H1 (cell line): ENCODE measurements around the gene ARHGAP26. TPM values are rescaled to one million over a fixed set of nuclear protein-coding genes. Genes with fewer than 3 reads are reported as not detected.

Experiments
- CTCF ChIA-PET: fragments of 300-600 bp; sonication (Branson Sonifier 250); formaldehyde crosslinking; loops from one replicate; lab custom pipeline; 2021; ENCODE audit not compliant: partially characterized antibody; lab: Charles Lee
- POLR2A ChIA-PET: fragments of 300-600 bp; sonication (Branson Sonifier 250); formaldehyde crosslinking; loops from one replicate; lab custom pipeline; 2021; ENCODE audit warnings: inconsistent platforms; ENCODE audit not compliant: partially characterized antibody; lab: Charles Lee
- DNase-seq, 2 experiments: peaks; one replicate each; pipeline versions ENCODE4 v3.0.0 to v3.0.0-alpha.2; 2010 to 2022; ENCODE audit warnings: low spot score in 2 of 2, low read depth in 1 of 2, mixed read lengths in 1 of 2
- FAIRE-seq: peaks from 2 replicates; lab custom pipeline; 2011; peaks lifted over from hg19 to GRCh38; lab: Jason Lieb, UNC
- H2AFZ ChIP-seq: 2 replicates; pipeline ENCODE4 v1.8.1; 2012; ENCODE audit warnings: low read length, inconsistent platforms
- H2AK5ac ChIP-seq: 2 replicates; pipeline ENCODE4 v1.6.1; 2013; ENCODE audit warnings: low read depth, low read length
- H2BK120ac ChIP-seq: replicated peaks from 2 replicates; pipeline ENCODE3; 2013; ENCODE audit warnings: low read depth, low read length, inconsistent platforms
- H2BK12ac ChIP-seq: 2 replicates; pipeline ENCODE4 v1.6.1; 2013; ENCODE audit warnings: low read depth, low read length
- H2BK15ac ChIP-seq: 2 replicates; pipeline ENCODE4 v1.6.1; 2013; ENCODE audit warnings: low read length
- H2BK20ac ChIP-seq: 2 replicates; pipeline ENCODE4 v1.6.1; 2013; ENCODE audit warnings: low read length
- H2BK5ac ChIP-seq: 2 replicates; pipeline ENCODE4 v1.6.1; 2013; ENCODE audit warnings: low read depth, low read length
- H3K14ac ChIP-seq: 2 replicates; pipeline ENCODE4 v1.6.1; 2013; ENCODE audit warnings: inconsistent platforms; ENCODE audit not compliant: insufficient read length
- H3K18ac ChIP-seq: 2 replicates; pipeline ENCODE4 v1.6.1; 2013; ENCODE audit warnings: low read length; ENCODE audit errors: extremely low read depth
- H3K23ac ChIP-seq: 2 replicates; pipeline ENCODE4 v1.6.1; 2013; ENCODE audit warnings: inconsistent platforms; ENCODE audit not compliant: insufficient read length
- H3K23me2 ChIP-seq: 2 replicates; pipeline ENCODE4 v1.6.1; 2013; ENCODE audit warnings: low read depth, low read length
- H3K27ac ChIP-seq: 2 replicates; pipeline ENCODE4 v1.6.1; 2011; ENCODE audit warnings: low read depth, low read length, inconsistent platforms
- H3K27me3 ChIP-seq, 4 experiments: replicated peaks in 1 of 4; 1 replicate in 1 of 4; 2 replicates in 3 of 4; pipeline versions ENCODE4 v1.6.1 to v1.8.1; 2011 to 2013; ENCODE audit warnings: low read length in 3 of 4, mild to moderate bottlenecking in 3 of 4, inconsistent platforms in 2 of 4, mixed read lengths in 2 of 4, moderate library complexity in 1 of 4; ENCODE audit not compliant: control insufficient read depth in 3 of 4, insufficient read depth in 3 of 4; ENCODE audit errors: extremely low read depth in 1 of 4
- H3K36me3 ChIP-seq, 4 experiments: 2 replicates each; pipeline versions ENCODE4 v1.6.1 to v1.8.1; 2011 to 2013; ENCODE audit warnings: mild to moderate bottlenecking in 4 of 4, low read length in 3 of 4, moderate library complexity in 2 of 4, control low read depth in 1 of 4, inconsistent platforms in 1 of 4; ENCODE audit not compliant: insufficient read depth in 4 of 4, control insufficient read depth in 2 of 4
- H3K4ac ChIP-seq: replicated peaks from 2 replicates; pipeline ENCODE3; 2013; ENCODE audit warnings: low read length, low read depth, mixed read lengths, inconsistent platforms; ENCODE audit not compliant: insufficient read length
- H3K4me1 ChIP-seq, 4 experiments: replicated peaks in 1 of 4; 1 replicate in 1 of 4; 2 replicates in 3 of 4; pipeline versions ENCODE4 v1.6.1 to v1.8.1; 2011 to 2013; ENCODE audit warnings: low read length in 3 of 4, inconsistent platforms in 2 of 4, mixed read lengths in 1 of 4; ENCODE audit not compliant: insufficient read depth in 4 of 4, control insufficient read depth in 3 of 4
- H3K4me2 ChIP-seq, 2 experiments: 2 replicates each; pipeline versions ENCODE4 v1.6.1 to v1.8.1; 2011 to 2013; ENCODE audit warnings: low read depth in 2 of 2, low read length in 2 of 2, control low read depth in 1 of 2, inconsistent platforms in 1 of 2, mild to moderate bottlenecking in 1 of 2; ENCODE audit not compliant: insufficient read depth in 1 of 2
- H3K4me3 ChIP-seq, 4 experiments: fragments of 200-600, 300-600 bp in 1 of 4; sonication (generic), shearing (Covaris generic), sonication (Bioruptor Twin) in 1 of 4; 2 replicates each; pipeline versions ENCODE4 v1.5.1 to v1.8.1; 2011 to 2016; ENCODE audit warnings: low read length in 4 of 4, low read depth in 3 of 4, control low read depth in 2 of 4, inconsistent platforms in 2 of 4, mild to moderate bottlenecking in 2 of 4, mixed read lengths in 1 of 4, moderate library complexity in 1 of 4; ENCODE audit not compliant: insufficient read depth in 2 of 4; ENCODE audit errors: extremely low read depth in 1 of 4
- H3K56ac ChIP-seq: replicated peaks from 2 replicates; pipeline ENCODE3; 2013; ENCODE audit warnings: low read depth, mild to moderate bottlenecking, mixed read lengths, low read length, inconsistent platforms; ENCODE audit not compliant: insufficient read length
- H3K79me1 ChIP-seq: 2 replicates; pipeline ENCODE4 v1.6.1; 2013; ENCODE audit warnings: low read depth, low read length, control low read depth
- H3K79me2 ChIP-seq, 2 experiments: 2 replicates each; pipeline versions ENCODE4 v1.6.1 to v1.8.1; 2012 to 2013; ENCODE audit warnings: low read length in 2 of 2, mild to moderate bottlenecking in 2 of 2, inconsistent platforms in 1 of 2; ENCODE audit not compliant: insufficient read depth in 2 of 2, control insufficient read depth in 1 of 2
- H3K9ac ChIP-seq, 4 experiments: replicated peaks in 1 of 4; 1 replicate in 1 of 4; 2 replicates in 3 of 4; pipeline versions ENCODE4 v1.6.1 to v1.8.1; 2011 to 2013; ENCODE audit warnings: low read depth in 3 of 4, low read length in 3 of 4, control low read depth in 2 of 4, mild to moderate bottlenecking in 2 of 4, moderate library complexity in 2 of 4, inconsistent platforms in 1 of 4; ENCODE audit errors: extremely low read depth in 1 of 4
- H3K9me3 ChIP-seq, 2 experiments: 2 replicates each; pipeline versions ENCODE4 v1.6.1 to v1.8.1; 2012 to 2013; ENCODE audit warnings: mild to moderate bottlenecking in 2 of 2, moderate library complexity in 2 of 2, control low read depth in 1 of 2, inconsistent platforms in 1 of 2, low read depth in 1 of 2, low read length in 1 of 2, mixed read lengths in 1 of 2; ENCODE audit not compliant: insufficient read depth in 2 of 2
- H4K20me1 ChIP-seq, 2 experiments: replicated peaks in 1 of 2; 2 replicates each; pipeline versions ENCODE3 to v1.8.1; 2011 to 2013; ENCODE audit warnings: inconsistent platforms in 2 of 2, low read length in 2 of 2, mild to moderate bottlenecking in 1 of 2; ENCODE audit not compliant: insufficient read depth in 2 of 2, control insufficient read depth in 1 of 2
- H4K5ac ChIP-seq: 2 replicates; pipeline ENCODE4 v1.6.1; 2013; ENCODE audit warnings: low read length, low read depth, mixed read lengths, inconsistent platforms; ENCODE audit not compliant: insufficient read length
- H4K8ac ChIP-seq: 2 replicates; pipeline ENCODE4 v1.8.0; 2013; ENCODE audit warnings: mild to moderate bottlenecking, moderate library complexity, low read length, inconsistent platforms; ENCODE audit not compliant: insufficient read depth; ENCODE audit errors: extremely low read depth
- H4K91ac ChIP-seq: replicated peaks from 2 replicates; pipeline ENCODE3; 2013; ENCODE audit warnings: low read length, mixed read lengths, inconsistent platforms; ENCODE audit not compliant: insufficient read length
- BACH1 ChIP-seq: IDR thresholded peaks from 2 replicates; pipeline ENCODE4 v1.6.1; 2012; ENCODE audit warnings: low read length, improper control_type of control experiment
- BRCA1 ChIP-seq: IDR thresholded peaks from 2 replicates; pipeline ENCODE4 v1.6.1; 2012; ENCODE audit warnings: low read depth, low read length, improper control_type of control experiment
- CBX8 ChIP-seq: fragments of 300-800, 300-1000 bp; sonication (generic); IDR thresholded peaks from 2 replicates; pipeline ENCODE4 v1.7.1; 2016; ENCODE audit warnings: low read depth, low read length, borderline replicate concordance
- CEBPB ChIP-seq: IDR thresholded peaks from 2 replicates; pipeline ENCODE4 v1.6.1; 2012; ENCODE audit warnings: low read depth, low read length
- CTBP2 ChIP-seq: IDR thresholded peaks from 2 replicates; pipeline ENCODE4 v1.7.0; 2011; ENCODE audit warnings: borderline replicate concordance, mild to moderate bottlenecking, moderate library complexity, mixed read lengths, low read length; ENCODE audit not compliant: insufficient read depth, insufficient read length
- EP300 ChIP-seq, 2 experiments: IDR thresholded peaks; 1 replicate in 1 of 2; 2 replicates in 1 of 2; pipeline ENCODE4 v1.6.1; 2011 to 2012; ENCODE audit warnings: low read depth in 2 of 2, low read length in 2 of 2, mild to moderate bottlenecking in 2 of 2, borderline replicate concordance in 1 of 2, inconsistent platforms in 1 of 2, moderate library complexity in 1 of 2
- JUN ChIP-seq: IDR thresholded peaks from 2 replicates; pipeline ENCODE4 v1.6.1; 2011; ENCODE audit warnings: low read depth, mild to moderate bottlenecking, improper control_type of control experiment, low read length
- PHF8 ChIP-seq: fragments of 200-600 bp; sonication (generic); conservative IDR thresholded peaks from 2 replicates; pipeline ENCODE4 v1.7.1; 2012; ENCODE audit warnings: low read depth, mild to moderate bottlenecking, inconsistent platforms, low read length, moderate library complexity
- SIN3A ChIP-seq, 2 experiments: IDR thresholded peaks in 1 of 2; conservative IDR thresholded peaks in 1 of 2; 2 replicates each; pipeline ENCODE4 v1.6.1; 2011 to 2012; ENCODE audit warnings: low read length in 2 of 2, improper control_type of control experiment in 1 of 2, low read depth in 1 of 2, mild to moderate bottlenecking in 1 of 2
- SIX5 ChIP-seq: IDR thresholded peaks from 2 replicates; pipeline ENCODE4 v1.6.1; 2011; ENCODE audit warnings: mild to moderate bottlenecking, low read depth, low read length
- TAF1 ChIP-seq: IDR thresholded peaks from 2 replicates; pipeline ENCODE4 v1.6.1; 2011; ENCODE audit warnings: mild to moderate bottlenecking, low read depth, low read length
- ZNF274 ChIP-seq: IDR thresholded peaks from 2 replicates; pipeline ENCODE4 v1.7.0; 2012; ENCODE audit warnings: low read length, borderline replicate concordance; ENCODE audit errors: extremely low read depth
- WGBS, 2 experiments: shearing (Covaris generic) in 1 of 2; methylation state at CpG; one replicate each; pipeline versions ENCODE4 v1.1.6 to v1.1.7; 2013 to 2015; ENCODE audit warnings: low lambda C conversion rate in 2 of 2, mixed read lengths in 2 of 2, inconsistent platforms in 1 of 2, low coverage in 1 of 2, missing lambda C conversion rate in 1 of 2; ENCODE audit not compliant: insufficient replicate concordance in 2 of 2, insufficient coverage in 1 of 2, insufficient read length in 1 of 2; ENCODE audit errors: extremely low coverage in 1 of 2, missing lambda C conversion rate in 1 of 2; 5-methylcytosine and 5-hydroxymethylcytosine counted together
- polyA plus RNA-seq, 7 experiments: library from polyadenylated mRNA; depleted of rRNA in 3 of 7; stranded (reverse) in 5 of 7; unstranded in 2 of 7; fragments of >200 nt in 5 of 7; fragments of 200-250 nt in 2 of 7; gene quantifications; 1 replicate in 5 of 7; 2 replicates in 1 of 7; 4 replicates in 1 of 7; pipeline versions ENCODE4 v1.2.1 to v1.2.3, GENCODE V29; 2011 to 2013; ENCODE audit warnings: missing spikeins in 2 of 7, mixed read lengths in 2 of 7
- total RNA-seq: library from RNA; stranded (reverse); fragmentation: NEBNext Ultra II Directional; extraction: Animal tissue kit (Norgen Biotek cat#: 25700); gene quantifications from 2 replicates; pipeline ENCODE4 v1.2.1, GENCODE V29; 2021
- TF ChIP-seq, protein P1 (sequence below): IDR thresholded peaks from 2 replicates; pipeline ENCODE4 v1.6.1; 2011; ENCODE audit warnings: low read length, improper control_type of control experiment

ARHGAP26 gene
- total and polyA plus RNA-seq, 2 of the 8 experiments (the other 6 are each of a cell fraction or from before 2014, with no cell fraction given) = 7.1 to 24.8 TPM

DNA sequence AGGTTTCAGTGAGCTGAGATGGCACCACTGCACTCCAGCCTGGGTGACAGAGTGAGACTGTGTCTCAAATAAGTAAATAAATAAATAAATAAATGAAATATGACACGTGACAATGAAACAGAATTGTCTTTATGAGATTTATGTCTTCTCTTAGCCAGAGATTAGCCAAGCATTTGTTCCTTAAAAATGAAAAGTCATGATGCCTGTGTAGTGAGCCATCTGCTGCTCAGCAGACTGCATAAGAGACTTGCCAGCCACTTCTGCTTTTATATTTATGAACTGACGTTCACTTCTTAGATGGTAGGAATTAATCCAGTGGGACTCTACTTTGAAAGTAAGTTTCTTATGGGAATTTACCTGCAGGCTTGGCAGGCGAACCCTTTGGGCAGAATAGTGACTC lies 405.9 kb downstream of the ARHGAP26 start:
- ChIA-PET POLR2A (no interaction called here), CTCF (interaction anchor here (1.2 to 1.7 kb wide), 3 partner anchors 15 to 51 kb away, joined by 3 read pairs; no protein-coding TSS in a partner anchor)
- no peak for TF ChIP-seq BACH1
- TF ChIP-seq PHF8 = no peak
- TF ChIP-seq, protein P1, sequence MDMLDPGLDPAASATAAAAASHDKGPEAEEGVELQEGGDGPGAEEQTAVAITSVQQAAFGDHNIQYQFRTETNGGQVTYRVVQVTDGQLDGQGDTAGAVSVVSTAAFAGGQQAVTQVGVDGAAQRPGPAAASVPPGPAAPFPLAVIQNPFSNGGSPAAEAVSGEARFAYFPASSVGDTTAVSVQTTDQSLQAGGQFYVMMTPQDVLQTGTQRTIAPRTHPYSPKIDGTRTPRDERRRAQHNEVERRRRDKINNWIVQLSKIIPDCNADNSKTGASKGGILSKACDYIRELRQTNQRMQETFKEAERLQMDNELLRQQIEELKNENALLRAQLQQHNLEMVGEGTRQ = no peak
- no peak for TF ChIP-seq BRCA1
- TF ChIP-seq SIX5 = no peak
- no peak for TF ChIP-seq CTBP2
- no peak for TF ChIP-seq EP300 (IDR thresholded peaks at IDR 0.05; ENCODE audit: borderline replicate concordance in 1 of 2, low read depth in 2 of 2, low read length in 2 of 2)
- TF ChIP-seq TAF1 = no peak
- no peak for TF ChIP-seq ZNF274
- TF ChIP-seq SIN3A (conservative IDR thresholded peaks at IDR 0.05 in 1 of 2, IDR thresholded peaks at IDR 0.05 in 1 of 2; ENCODE audit: low read depth in 1 of 2, low read length in 2 of 2) = no peak
- no peak for TF ChIP-seq CEBPB
- TF ChIP-seq JUN = no peak
- no peak for TF ChIP-seq CBX8

More for the DNA sequence above, 405.9 kb downstream of the ARHGAP26 start:
- WGBS, 2 experiments = 96% methylated on average over 3 of the region's 3 CpGs; no CpG with 5 or more reads in 1 of the 2 experiments
- Histone ChIP-seq H3K9ac (no peak overlapping the region), H2BK5ac (no peak overlapping the region), H3K79me2 (no peaks in the 10 kb centered on the region), H3K23ac (no peak overlapping the region), H3K27ac (no peak overlapping the region), H3K23me2 (no peaks in the 10 kb centered on the region), H3K4ac (no peak overlapping the region), H3K4me2 (no peak overlapping the region), H2BK20ac (no peak overlapping the region), H3K9me3 (no peaks in the 10 kb centered on the region), H4K8ac (no peak overlapping the region), H3K4me3 (no peak overlapping the region), H3K18ac (no peak overlapping the region), H3K14ac (no peak overlapping the region), H2BK12ac (no peak overlapping the region), H4K5ac (no peak overlapping the region), H3K4me1 (peaks cover 0 to 8% (median 5%) of the 10 kb centered on the region in 4 experiments; a peak in 5 of 7 replicates), H3K79me1 (no peaks in the 10 kb centered on the region), H2BK15ac (no peak overlapping the region), H3K27me3 (no peaks in the 10 kb centered on the region), H4K20me1 (no peaks in the 10 kb centered on the region), H3K36me3 (no peaks in the 10 kb centered on the region), H2BK120ac (no peak overlapping the region), H4K91ac (no peak overlapping the region), H3K56ac (no peak overlapping the region), H2AK5ac (no peak overlapping the region), H2AFZ (no peak overlapping the region)
- FAIRE-seq (no peak), DNase-seq (no peak)
